ENCODE results near the gene SLIT3. TPM values are rescaled to one million over a fixed set of nuclear protein-coding genes. Genes with fewer than 3 reads are reported as not detected.

Gene SLIT3
- total RNA-seq, 4 donors from 2014 or later, result 41.1 to 86.6 (median 62.7) TPM

DNA sequence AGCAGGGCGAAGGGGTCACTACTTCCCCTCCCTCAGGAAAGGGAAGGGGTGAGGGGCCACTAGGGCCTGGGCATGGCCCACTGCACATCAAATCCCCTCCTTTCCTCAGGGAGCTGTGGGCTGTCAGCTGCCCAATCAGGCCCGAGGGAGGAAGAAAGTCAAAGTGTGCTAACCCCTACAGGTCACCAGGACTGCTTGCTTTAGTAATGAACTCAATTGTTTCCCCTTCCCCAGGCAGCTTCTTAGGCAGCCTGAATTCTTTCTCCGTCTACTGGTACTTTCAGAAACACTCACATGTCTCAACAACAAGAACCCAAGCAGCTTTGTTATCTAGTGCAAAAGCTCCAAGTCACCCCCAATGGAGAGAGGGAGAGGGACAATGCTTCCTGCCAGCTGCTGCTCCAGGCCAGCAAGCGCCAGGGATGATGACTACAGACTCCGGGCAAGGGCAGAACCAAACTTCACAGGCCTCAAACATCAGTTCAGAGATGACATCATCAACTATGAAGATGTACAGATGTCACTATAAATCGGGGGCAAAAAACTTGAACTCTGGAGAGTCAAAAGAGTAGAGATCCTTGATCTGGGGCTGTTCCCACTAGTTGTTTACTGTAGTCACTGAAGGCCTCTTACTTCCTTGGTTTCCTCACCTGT, 100.7 kb downstream of the SLIT3 start:
- intact Hi-C loops (cut with DNase I), result no loop called here

DNA sequence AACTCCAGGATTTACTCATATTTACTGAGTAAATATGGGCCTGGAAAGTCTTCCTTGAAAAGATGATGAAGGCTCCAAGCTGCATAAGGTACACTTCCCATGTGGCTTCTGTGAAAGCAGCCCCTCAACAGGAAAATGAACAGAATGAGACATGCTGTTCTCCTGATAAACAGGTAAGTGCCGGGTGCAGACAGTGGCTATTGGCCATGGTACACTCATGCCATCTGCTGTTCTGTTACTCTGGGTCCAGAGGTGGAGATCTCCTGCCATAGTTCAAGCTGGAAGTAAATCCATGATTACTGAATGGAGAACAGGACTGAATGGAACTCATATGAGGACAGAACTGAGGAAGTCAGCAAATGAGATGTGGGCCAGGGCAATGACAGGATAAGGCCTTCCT, 103.6 kb downstream of the SLIT3 start:
- Histone ChIP-seq H3K27ac (replicated peaks in 1 of 4) (no peak overlapping the region), H3K4me3 (no peak overlapping the region), H3K9me3 (peaks cover 0 to 4% (median 0%) of the 10 kb centered on the region in 4 donors), H3K4me1 (peaks cover 0 to 5% (median 0%) of the 10 kb centered on the region in 4 donors), H3K36me3 (peaks cover 0 to 6% (median 2%) of the 10 kb centered on the region in 4 donors), H3K27me3 (no peaks in the 10 kb centered on the region)
- no peak for DNase-seq (ENCODE audit: extremely low spot score)
- intact Hi-C loops (cut with DNase I), result no loop called here
- 82% methylated on average over 1 of the region's 1 CpG for WGBS
- TF ChIP-seq, protein P1, sequence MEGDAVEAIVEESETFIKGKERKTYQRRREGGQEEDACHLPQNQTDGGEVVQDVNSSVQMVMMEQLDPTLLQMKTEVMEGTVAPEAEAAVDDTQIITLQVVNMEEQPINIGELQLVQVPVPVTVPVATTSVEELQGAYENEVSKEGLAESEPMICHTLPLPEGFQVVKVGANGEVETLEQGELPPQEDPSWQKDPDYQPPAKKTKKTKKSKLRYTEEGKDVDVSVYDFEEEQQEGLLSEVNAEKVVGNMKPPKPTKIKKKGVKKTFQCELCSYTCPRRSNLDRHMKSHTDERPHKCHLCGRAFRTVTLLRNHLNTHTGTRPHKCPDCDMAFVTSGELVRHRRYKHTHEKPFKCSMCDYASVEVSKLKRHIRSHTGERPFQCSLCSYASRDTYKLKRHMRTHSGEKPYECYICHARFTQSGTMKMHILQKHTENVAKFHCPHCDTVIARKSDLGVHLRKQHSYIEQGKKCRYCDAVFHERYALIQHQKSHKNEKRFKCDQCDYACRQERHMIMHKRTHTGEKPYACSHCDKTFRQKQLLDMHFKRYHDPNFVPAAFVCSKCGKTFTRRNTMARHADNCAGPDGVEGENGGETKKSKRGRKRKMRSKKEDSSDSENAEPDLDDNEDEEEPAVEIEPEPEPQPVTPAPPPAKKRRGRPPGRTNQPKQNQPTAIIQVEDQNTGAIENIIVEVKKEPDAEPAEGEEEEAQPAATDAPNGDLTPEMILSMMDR (IDR thresholded peaks at IDR 0.05), result no peak
- TF ChIP-seq POLR2A (IDR thresholded peaks at IDR 0.05; ENCODE audit: low read depth) (no peak), POLR2AphosphoS5 (IDR thresholded peaks at IDR 0.05) (no peak), EP300 (IDR thresholded peaks at IDR 0.05) (no peak)

More for the DNA sequence above, 100.7 kb downstream of the SLIT3 start:
- H3K36me3 ChIP-seq, result no peaks in the 10 kb centered on the region
- DNase-seq (ENCODE audit: extremely low spot score), result no peak
- H3K4me1 ChIP-seq, result peaks cover 0 to 5% (median 2%) of the 10 kb centered on the region in 4 donors
- peaks cover 0 to 4% (median 0%) of the 10 kb centered on the region in 4 donors for H3K9me3 ChIP-seq
- WGBS, result 90% methylated on average over 5 of the region's 6 CpGs
- no peaks in the 10 kb centered on the region for H3K27me3 ChIP-seq
- H3K27ac ChIP-seq (replicated peaks in 1 of 4), result no peak overlapping the region
- TF ChIP-seq EP300 (IDR thresholded peaks at IDR 0.05) (no peak), POLR2A (IDR thresholded peaks at IDR 0.05; ENCODE audit: low read depth) (no peak), POLR2AphosphoS5 (IDR thresholded peaks at IDR 0.05) (no peak)
- TF ChIP-seq, protein P1 (IDR thresholded peaks at IDR 0.05), result no peak
- no peak overlapping the region for H3K4me3 ChIP-seq

DNA sequence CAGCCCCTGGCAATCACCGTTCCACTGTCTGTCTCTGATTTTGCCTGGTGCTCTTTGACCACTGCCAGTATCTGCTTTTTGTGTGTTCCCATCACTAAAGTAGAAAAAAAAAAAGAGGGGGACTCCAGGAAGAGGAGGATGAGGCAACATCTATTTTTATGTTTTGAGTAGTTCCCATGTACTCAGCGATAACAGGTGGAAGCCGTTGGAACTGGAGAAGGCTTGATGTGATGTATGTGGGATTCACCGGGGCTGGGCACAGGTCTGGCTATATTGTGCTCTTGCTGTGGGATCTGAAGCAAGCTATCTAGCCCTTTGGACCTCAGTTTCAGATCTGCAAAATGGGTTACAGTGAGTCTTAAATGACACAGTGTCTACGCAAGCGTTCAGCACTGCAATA, 104.9 kb downstream of the SLIT3 start:
- no peak overlapping the region for H3K4me3 ChIP-seq
- DNase-seq (ENCODE audit: extremely low spot score), result no peak
- no peak overlapping the region for H3K27ac ChIP-seq (replicated peaks in 1 of 4)
- WGBS, result 93% methylated on average over 6 of the region's 6 CpGs
- TF ChIP-seq, protein P1 (IDR thresholded peaks at IDR 0.05), result no peak
- no peak for TF ChIP-seq POLR2A (IDR thresholded peaks at IDR 0.05; ENCODE audit: low read depth)
- H3K27me3 ChIP-seq, result no peaks in the 10 kb centered on the region
- intact Hi-C loops (cut with DNase I), result no loop called here
- peaks cover 0 to 6% (median 3%) of the 10 kb centered on the region in 4 donors for H3K36me3 ChIP-seq
- H3K9me3 ChIP-seq, result no peaks in the 10 kb centered on the region
- H3K4me1 ChIP-seq, result peaks cover 0 to 10% (median 6%) of the 10 kb centered on the region in 4 donors

DNA sequence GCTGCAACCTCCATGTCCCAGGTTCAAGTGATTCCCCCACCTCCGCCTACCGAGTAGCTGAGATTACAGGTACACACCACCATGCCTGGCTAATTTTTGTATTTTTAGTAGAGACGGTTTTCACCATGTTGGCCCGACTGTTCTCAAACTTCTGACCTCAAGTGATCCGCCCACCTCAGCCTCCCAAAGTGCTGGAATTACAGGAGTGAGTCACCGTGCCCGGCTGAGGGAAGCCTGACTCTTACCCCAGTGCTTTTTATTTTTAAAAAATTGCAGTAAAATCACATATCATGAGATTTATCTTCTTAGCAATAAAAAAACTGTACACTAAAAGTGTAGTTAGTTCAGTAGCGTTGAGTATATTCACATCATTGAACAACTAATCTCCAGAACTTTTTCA, 105.3 kb downstream of the SLIT3 start:
- Histone ChIP-seq H3K4me3 (no peak overlapping the region), H3K27ac (replicated peaks in 1 of 4) (no peak overlapping the region), H3K9me3 (no peaks in the 10 kb centered on the region), H3K27me3 (no peaks in the 10 kb centered on the region), H3K4me1 (peaks cover 0 to 14% (median 10%) of the 10 kb centered on the region in 4 donors), H3K36me3 (peaks cover 0 to 6% (median 3%) of the 10 kb centered on the region in 4 donors)
- no peak for DNase-seq (ENCODE audit: extremely low spot score)
- TF ChIP-seq POLR2AphosphoS5 (IDR thresholded peaks at IDR 0.05) (no peak), POLR2A (IDR thresholded peaks at IDR 0.05; ENCODE audit: low read depth) (no peak), EP300 (IDR thresholded peaks at IDR 0.05) (no peak)
- TF ChIP-seq, protein P1 (IDR thresholded peaks at IDR 0.05), result no peak
- 81% methylated on average over 8 of the region's 8 CpGs for WGBS
- intact Hi-C loops (cut with DNase I), result no loop called here

All from esophagus muscularis mucosa (tissue), 4 donors.